GM18511 (cell line): ENCODE results near the gene PLCB4.
A peak's percentile ranks its signal among the peaks of the same experiment; 100 is the strongest.

ENCODE experiments used
- ATAC-seq: cut with Tn5 transposase; IDR thresholded peaks from one replicate; pipeline ENCODE4 v1.9.1; 2021; ENCODE audit warnings: mild to moderate bottlenecking, moderate library complexity; ENCODE audit not compliant: unreplicated experiment

PLCB4 gene

DNA sequence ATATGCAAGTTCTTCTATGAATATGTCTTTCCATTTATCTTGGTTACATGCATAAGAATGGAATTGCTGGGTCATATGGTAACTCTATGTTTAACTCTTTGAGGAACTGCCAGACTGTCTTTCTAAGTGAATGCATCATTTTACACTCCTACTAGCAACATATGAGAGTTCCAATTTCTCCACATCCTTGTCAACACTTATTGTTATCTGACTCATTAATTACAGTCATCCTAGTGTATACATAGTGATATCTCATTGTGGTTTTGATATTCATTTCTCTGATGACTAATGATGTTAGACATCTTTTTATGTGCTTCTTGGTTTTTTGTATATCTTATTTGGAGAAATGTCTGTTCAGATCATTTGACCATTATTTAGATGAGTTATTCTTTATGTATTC lies 348.8 kb downstream of the PLCB4 start:
- ATAC-seq = no peak

GRCh38 chr20:9422321-9423057 lies 353.6 kb downstream of the PLCB4 start:
- ATAC-seq = no peak

DNA sequence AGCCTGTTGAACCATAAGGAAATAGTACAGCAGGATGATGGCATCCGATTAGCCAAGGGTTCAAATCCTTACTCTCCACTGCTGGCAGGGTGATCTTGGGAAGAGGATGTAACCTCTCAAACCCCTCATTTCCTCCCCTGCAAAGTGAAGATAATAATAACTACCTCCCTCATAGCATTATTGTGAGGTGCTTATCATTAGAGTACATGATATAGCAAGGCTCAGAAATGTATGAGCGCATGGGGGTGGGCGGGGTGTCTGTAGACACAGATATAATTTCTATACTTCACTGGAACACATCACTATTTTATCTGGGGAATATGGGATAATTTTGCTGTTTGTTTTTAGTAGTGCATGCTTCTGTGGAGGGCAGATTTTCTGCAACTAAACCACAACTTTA lies 355.7 kb downstream of the PLCB4 start:
- no peak for ATAC-seq

- ATAC-seq = no peak
These were observed 358.8 kb downstream of the PLCB4 start for GRCh38 chr20:9427430-9428291.

- ATAC-seq = no peak
These were observed 359.4 kb downstream of the PLCB4 start for GRCh38 chr20:9428292-9428607.

DNA sequence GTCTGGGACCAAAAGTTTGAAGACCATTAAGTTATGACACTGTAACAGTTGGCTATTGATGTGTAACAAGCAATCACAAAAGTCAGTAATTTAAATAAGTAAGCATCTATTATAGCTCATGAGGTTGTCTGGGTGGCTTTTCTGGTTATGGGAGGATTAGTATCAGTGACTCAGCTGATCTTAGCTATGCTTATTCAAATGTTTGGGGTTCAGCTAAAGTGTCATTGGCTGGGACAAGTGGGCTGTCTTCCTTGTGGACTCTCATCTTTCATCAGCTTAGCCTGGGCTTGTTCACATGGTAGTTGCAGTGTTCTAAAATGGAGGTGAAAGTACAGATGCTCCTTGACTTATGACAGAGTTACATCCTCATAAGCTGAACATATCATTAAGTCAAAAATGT lies 370.9 kb downstream of the PLCB4 start:
- no peak for ATAC-seq

DNA sequence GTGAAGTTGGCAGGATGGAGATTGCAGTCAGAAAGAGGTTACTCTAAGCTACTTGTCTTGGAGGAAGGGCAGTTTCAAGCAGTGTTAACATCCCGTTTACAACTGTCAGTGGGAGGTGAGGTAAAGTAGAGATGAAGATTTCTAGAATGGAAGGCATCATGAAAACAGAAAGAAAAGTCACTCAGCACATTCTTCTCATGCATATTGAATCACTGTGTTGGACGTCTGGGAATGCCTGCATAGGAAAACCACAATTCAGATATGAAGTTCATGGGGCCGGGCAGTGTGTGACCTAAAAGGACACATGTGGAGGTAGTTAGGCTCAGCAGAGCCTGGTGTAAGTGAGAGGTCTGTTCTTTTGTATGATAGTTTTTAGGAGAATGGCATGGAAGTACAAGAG lies 372.0 kb downstream of the PLCB4 start:
- no peak for ATAC-seq

- ATAC-seq = peak; percentile 86
These were observed 373.1 kb downstream of the PLCB4 start for GRCh38 chr20:9441948-9442347.

DNA sequence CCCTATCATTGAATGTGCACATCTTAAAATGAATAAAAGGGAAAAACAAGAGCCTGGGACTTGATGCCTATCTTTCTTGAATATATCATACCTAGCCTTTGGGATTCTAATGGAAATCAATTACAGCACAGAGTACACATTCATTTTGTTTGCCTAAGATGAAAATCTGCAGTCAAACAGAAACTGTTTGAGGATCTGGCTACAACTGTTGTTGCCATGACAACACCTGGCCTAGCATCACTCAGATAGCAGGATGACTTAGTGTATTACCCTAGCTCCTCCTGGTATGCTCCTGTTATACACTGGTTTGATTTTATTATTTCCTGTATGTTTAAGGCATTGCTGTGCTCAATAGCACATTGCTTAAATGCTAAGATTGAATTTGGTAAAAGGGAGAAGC lies 374.0 kb downstream of the PLCB4 start:
- ATAC-seq = peak; percentile 64

DNA sequence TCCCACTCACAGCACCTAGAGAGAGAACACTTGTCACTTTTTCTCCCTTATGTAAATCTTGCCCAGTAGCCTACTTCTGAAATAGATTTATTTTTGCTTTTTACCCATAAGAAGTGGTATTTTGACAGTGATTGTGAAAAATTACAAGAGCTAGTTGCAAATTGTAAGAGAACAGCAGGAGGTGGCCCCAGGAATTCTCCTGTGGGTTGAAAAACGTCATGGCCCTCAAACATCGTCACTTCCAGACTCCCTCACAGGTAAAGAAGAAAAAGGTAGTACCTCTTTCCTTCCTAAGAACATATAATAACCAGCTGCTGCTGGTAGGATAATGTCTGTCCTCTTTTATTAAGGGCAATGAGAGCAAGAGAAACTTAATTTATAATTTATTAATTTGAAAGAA lies 376.0 kb downstream of the PLCB4 start:
- no peak for ATAC-seq

DNA sequence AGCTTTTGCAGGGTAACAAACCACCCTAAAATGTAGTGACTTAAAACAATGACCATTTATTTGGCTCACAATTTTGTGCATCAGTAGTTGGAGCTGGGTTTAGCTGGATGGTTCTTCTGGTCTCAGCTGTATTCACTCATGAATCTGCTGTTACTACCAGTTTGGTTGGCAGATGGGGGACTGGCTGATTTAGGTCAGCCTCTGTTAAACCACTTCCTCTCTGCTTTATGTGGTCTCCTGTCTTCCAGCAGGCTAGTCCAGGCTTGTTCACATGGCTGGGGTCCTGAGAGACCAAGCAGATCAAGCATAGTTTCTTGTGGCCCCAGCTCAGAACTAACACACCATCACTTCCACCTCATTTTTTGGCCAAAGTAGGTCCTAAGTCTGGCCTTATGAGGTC lies 378.3 kb downstream of the PLCB4 start:
- ATAC-seq = no peak

GRCh38 chr20:9453201-9453600 lies 384.3 kb downstream of the PLCB4 start:
- ATAC-seq = no peak

GRCh38 chr20:9454791-9455190 lies 385.9 kb downstream of the PLCB4 start:
- ATAC-seq = no peak

- ATAC-seq = no peak
These were observed 388.2 kb downstream of the PLCB4 start for GRCh38 chr20:9457136-9457535.

DNA sequence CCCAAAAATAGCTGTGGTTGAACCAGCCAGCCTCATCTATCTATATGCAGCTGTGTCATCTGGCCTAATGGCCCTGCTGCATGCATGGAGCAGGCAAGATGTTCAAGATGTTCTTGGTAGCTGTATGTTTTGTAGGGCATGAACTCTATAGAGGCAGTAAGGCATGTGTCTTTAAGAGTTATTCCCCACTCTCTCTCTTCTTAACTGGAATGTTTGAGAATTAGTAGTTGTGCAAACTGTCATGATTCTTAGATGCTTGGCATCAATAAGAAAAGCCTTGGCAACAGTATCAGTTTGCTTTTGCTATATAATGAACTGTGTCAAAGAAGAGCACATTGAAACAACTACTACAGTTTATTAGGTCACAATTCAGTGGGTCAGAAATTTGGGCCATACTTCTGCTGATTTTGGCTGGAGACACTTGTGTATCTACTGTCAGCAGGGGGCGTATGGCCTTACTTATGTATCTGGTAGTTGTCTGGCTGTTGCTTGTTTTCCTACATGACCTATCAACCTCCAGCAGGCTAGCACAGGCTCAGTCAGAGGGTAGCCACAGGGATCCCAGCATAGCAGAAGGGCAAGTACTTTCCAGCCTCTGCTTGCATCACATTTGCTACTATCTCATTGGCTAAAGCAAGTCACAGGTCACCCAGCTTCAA lies 389.4 kb downstream of the PLCB4 start:
- ATAC-seq = no peak

DNA sequence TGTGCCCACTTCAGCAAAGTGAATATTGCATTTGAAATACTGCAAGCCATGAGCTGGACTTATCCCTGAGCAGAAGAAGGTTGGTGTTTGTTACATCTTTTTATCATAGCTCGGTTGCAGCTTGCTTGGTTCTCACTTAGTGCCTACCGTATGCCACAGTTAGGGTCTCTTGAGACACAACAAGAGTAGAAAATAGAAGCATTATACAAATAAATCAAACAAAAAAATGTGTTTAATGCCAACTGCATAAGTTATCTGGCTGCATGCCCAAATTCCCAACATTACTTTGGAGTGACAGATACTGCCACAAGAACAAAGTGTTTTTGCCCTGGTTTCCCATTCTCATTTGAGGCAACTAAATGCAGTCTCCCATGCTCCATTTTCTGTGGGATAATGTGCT lies 391.6 kb downstream of the PLCB4 start:
- ATAC-seq = no peak

- no peak for ATAC-seq
These were observed 399.1 kb downstream of the PLCB4 start for GRCh38 chr20:9467995-9468394.

- no peak for ATAC-seq
These were observed 406.0 kb downstream of the PLCB4 start for GRCh38 chr20:9474835-9475415.

DNA sequence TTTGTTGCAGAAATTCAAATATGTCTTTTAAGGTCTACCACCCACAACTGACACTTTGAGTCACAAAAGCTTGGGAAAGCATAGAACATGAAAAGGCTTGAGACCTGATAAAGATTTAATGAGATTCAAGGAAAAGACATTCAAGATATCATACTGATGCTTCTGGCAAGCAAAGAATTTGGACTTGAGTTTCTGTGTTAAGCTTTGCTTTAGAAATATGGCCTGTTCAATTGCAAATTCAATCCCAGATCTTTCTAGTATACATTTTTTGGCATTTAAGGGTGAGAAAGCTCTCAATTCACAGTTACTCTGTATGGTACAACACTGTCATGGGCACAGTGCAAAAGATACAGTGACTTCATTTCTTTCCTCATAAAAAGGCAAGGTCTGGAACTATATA lies 406.6 kb downstream of the PLCB4 start:
- ATAC-seq = no peak

DNA sequence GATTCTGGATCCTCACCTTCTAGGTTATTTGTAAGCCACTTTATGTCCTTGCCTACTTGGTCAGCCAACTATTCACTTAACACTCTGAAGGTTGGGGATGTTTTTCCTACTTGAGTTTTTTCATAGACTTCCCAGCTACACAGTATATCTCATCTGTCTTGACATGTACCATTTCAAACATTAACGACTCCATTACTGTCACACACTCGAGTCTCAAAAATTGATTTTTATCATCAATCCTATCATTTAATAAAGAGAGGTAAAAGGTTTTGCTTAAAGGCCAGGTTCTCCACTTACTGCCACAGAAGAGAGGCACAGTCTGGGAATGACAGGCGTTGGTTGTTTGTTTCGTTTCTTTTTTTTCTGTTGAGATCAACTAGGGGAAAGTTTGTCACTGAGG lies 407.3 kb downstream of the PLCB4 start:
- no peak for ATAC-seq

GRCh38 chr20:9476637-9477036 lies 407.8 kb downstream of the PLCB4 start:
- ATAC-seq = no peak

DNA sequence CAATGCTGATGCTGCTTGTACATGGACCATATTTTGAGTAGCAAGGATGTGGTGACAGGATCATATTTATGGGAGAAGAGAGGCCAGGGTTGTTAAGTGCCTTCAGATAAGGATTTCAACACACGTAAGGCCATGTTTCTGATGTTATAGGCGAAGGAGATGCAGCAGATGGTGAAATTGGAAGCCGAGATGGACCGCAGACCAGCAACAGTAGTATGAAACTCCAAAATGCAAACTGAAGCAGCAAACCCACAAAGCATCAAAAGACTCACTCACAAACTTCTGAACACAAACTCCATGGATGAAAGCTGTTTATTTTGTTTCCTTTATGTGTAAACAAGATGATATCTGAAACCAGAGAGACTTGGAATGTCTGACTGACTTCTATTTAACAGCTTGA lies 409.9 kb downstream of the PLCB4 start:
- ATAC-seq = no peak
